ENCODE measurements around the gene ADGRL3.

- TF ChIP-seq CTCF (IDR thresholded peaks at IDR 0.05) (no peak), POLR2A (IDR thresholded peaks at IDR 0.05) (no peak)
Measured at GRCh38 chr4:61628282-61628681, 428.2 kb downstream of the ADGRL3 start.

Measured in adrenal gland (tissue), 5 donors.